Astrocyte of the hippocampus (primary cell): Measurements from ENCODE around the gene CMSS1.

Experiments used
- DNase-seq: peaks from one replicate; pipeline ENCODE4 v3.0.0; 2011; ENCODE audit warnings: low read depth, low spot score

CMSS1 gene

DNA sequence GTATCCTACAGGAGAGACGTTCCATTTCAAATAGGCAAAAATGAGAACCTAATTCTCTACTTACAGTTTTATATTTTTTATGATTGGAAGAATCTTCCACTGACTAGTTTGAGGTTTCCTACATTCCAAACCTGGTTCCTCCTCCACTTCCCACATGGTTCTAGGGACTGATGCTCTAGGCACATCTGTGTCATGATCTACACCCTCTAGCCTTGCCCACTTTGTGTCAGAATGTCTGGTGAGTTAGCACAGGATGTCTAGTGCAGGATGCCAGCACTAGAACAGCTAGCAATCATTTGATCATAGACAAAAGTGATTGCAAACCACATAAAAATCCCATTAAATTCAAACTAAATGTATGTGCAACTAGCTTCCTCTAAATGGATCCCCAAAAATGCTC is 323.3 kb downstream of the CMSS1 start:
- no peak for DNase-seq

DNA sequence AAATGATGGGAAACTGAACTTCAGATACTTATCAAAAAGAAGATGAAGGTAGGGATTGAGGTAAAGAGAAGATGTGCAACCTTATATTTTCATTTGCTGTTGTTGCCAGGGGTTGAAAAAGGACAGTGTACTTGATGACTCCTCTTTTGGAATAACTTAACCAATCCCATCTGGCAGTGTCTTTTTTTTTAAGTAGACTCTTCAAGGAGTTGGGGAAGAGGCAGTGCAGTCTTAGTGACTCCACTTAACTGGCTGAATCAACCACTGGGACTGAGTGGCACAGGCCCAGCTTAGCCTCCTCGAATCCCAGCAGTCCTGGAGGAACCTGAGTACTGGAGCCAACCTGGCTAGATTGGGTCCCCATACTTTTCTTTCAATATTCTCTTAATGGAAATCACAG is 323.9 kb downstream of the CMSS1 start:
- DNase-seq = no peak

DNA sequence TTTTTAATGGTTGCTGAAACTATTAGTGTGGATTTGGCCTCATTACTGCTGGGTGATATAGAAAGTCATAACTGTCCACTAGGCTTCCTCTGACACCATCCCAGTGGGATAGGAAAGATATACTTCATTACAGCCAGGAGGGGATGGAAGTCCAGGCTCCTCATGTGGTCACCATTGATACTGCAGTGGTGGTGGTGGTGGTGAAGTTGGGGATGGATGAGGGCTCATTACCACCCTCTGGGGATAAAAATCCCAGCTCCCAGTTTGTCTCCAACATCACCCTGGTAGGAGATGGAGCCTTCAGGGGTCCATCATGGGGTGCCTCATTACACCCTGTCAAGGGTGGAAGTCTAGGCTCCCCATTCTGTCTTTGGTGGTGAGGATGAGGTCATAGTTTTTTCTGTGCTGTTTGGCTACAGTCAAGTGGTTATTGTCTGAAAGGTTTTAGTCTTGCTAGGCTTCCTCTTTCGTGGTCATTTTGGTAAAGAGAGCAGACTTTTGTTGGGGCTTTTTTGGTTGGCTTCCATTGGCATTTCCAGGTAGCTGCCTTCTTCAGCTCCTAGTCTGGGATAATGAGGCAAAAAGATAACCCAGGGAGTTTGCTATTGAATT is 326.7 kb downstream of the CMSS1 start:
- DNase-seq = no peak

DNA sequence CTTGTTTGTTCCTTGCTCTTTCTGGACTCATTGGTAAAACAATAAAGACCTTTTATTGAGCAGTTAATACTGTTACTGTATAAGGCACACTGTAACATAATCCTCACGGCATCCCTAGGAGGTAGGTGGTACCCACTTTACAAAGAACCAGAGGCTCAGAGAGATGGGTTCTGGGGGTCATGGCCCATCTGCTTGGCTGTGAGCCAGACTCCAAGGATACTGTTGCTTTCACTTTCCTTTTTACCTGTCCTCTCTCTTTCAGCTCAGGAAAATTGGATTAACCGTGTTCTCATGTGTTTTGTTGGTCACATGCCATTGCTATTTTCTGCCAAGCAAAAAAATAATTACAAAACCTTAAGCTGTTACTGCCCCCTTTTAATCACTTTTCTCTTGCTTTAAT is 331.5 kb downstream of the CMSS1 start:
- DNase-seq = no peak

DNA sequence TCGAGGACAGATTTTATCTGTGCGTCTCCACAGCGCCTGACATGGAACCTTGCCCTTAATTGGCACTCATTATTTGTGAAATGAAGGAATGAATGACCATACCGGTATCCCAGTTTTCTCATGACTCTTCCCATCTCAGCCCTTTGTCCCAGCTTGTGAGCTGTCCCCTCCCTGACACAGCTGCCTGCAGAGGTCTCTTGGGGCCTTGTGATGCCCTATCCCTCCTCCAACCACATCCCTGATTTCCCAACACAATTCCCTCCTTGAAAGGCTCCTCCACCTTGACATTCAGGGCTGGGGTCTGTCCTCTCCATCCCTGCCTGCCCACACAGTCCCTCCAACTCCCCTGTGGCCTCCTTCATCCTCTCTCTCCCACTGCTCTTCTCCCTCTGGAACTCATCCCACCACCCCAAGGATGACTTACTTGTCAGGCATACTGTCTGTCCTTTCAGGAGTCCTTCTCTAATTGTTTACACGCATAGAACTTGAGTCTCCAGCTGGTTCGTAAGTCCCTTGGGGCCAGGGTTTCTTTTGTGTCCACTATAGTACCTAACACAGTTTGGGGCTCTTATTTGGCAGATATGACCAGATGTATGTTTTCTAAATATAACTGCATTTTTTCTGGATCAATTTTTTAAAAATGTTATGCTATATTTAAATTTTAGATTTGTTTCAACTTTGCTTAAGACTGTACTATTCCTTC is 332.2 kb downstream of the CMSS1 start:
- no peak for DNase-seq

DNA sequence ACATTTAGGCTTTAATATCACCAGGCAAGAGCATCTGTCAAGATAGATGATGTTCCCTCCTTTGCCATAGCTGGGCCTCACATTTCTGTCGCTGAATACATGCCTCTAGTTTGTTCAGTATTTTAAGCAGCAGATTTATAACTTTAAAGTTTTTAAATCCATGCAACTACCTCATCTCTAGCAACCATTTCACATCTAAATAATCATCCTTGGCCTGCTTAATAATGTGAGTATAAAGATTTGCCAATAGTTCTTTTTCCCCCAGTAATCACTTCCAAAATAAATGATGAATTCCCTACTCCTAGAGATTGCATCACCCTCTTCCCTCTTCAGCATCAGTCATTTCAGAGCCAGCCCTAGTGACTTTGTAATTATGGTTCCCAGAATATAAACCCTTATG is 332.8 kb downstream of the CMSS1 start:
- no peak for DNase-seq

DNA sequence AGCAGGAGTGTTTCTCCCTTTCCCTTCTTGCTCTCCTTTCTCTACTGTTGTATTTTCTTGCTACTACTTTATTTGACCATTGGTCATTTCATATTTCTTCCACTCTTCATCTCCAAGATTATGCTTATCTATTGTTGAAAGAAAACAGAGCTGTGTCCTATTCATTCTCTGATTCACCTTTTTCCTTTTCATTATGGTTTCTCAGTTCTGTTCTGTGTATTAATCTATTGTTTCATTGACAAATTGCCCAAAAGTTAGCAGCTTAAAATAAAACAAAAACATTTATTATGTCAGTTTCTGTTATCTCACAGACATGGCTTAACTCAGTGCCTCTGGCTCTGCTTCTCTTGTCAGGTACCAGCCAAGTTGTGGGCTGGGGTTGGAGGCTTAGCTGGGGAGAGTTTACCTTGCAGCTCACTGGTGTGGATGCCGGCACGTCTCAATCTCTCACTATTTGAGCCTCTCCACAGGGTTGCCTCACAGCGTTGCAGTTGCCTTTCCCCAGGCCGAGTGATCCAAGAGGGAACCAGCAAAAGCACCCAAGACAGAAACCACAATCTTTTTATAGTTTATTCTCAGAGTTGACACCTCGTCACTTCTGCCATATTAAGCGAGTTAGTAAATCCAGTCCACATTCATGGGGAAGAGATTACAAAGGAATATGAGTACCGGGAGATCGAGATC is 333.5 kb downstream of the CMSS1 start:
- no peak for DNase-seq

DNA sequence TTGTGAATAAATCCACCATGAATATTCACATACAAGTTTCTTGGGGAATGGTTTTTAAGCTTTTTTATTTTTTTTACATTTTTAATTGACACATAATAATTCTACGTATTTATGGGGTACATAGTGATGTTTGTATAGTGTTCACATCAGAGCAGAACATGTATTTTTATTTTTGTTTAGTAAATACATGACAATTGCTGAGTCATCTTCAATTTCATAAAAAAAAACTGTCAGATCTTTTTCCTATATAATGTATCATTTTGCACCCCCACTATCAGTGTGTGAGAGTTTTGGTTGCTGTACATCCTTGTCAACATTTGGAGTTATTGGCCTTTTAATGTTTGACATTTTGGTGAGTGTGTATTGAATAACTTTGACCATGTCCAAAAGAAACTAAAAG is 336.5 kb downstream of the CMSS1 start:
- DNase-seq = no peak

DNA sequence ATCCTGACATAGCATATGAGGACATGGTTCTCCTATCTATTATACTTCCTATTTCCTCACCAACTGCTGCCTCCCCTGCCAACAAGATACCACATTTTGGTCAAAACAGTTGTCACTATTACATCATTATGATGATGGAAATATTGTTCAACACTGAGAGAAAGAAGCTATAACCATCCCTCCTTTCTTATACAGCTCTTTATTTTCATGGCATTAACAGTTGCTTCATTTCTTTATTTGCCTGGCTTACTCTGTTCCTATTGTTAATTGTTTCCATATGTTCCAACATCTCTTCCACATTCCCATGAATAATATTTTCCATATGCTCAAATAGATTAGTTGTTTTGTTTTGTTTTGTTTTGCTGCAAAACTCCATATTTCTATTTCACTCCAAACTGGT is 337.5 kb downstream of the CMSS1 start:
- DNase-seq = no peak

DNA sequence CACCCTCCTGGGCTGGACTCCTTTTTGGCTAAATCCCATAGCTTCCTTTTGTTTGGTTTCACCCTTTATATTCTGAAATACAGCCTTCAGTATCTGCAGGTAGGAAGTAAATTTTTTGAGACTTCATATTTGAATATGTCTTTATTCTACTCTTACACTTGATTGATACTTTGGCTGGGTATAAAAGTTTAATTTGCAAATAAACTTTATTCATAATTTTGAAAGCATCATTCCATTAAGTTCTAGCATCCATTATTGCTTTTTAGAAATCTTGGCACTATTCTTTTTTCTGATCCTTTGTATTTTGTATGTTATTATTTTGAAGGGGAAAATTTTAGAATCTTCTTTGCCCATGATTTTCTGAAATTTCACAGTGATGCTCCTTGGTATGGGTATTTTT is 337.9 kb downstream of the CMSS1 start:
- no peak for DNase-seq

DNA sequence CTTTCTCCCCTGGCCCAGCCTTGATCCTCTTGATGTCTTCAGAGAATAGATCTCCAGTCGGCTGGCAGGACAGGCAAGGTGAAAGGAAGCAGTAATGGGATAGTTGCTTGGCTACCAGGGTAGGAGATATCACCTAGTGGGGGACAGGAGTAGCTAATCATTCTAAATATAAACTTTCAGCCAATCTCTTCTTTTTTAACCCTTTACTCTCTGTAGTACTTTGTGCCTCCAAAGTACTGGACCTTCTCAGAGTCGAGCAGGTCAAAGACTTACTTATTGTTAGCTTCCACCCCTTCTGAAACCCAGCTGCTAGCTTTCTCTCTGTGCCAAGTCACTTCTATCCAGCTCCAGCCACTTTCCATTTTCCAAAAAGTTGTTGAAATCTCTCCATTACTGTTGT is 340.0 kb downstream of the CMSS1 start:
- no peak for DNase-seq

DNA sequence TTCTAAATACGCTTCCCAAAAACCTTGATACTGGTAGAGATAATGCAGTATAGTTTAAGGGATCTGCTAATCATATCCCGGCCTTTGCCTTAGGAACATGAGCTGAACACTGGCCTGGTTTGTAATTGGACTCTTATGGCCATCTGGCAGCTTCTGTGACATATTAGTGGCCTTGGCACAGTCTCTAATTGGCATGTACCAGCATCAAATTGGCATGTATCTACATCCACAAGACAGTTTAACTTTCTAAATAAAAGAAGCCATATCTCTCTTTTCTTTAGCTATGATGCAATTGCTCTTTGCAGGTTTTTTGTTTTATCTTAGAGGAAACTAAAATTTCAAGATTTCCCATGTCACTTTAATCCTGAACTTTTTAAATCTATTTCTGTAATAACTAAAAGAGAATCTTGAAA is 341.3 kb downstream of the CMSS1 start:
- DNase-seq = no peak

DNA sequence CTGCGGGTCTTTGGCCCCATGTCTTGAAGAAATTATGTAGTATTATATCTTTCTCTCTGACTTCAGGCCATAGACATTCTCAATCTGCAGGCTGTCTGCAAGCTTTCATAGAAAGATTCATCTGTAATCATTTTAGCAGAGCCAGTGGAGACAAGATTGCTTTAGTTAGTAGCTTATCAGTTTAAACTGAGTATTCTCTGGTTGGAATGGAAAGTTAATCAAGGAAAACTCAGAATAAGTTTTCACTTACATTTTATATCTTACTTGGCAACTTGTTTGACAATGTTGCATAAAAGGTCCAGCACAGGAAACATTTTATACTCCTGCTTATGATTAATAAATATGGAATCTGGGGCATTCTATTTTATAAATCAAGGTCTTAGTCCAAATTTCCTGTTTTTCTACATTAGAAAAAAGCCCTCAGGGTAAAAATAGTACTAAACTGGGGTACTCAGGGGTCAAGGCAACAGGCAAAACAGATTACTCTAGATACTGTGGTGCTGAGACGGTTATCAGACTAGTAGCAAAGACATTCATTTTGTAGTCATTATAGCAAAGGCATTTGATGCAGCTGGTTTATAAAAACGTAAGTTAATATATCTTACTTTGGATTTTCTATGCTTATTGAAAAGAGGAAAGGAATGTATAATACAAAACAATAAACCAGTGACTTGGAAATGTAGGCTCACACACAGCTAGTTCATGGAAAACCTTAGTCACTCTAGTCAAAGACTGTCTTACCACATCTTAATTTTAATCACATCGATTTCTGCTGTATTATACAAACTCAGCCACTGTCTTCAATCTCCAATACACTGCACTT is 341.9 kb downstream of the CMSS1 start:
- peak; percentile 15 for DNase-seq

DNA sequence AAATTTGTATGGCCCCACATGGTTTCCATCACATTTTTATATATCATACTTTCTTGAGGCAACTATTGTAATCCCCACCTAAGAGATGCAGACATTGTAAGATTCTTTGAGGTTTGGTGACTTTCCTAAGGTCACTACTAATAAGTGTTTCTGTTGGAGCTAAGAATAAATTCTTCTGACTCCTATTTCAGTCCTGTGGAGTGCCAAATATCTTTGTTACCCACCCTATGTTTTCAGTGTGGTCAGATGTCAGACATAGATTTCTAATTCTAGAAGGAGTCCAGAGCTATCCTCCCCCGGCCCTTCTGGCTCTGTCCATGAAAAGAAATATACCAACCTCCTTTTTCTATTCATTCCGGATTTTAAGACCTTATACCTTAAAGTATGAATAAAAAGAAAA is 342.9 kb downstream of the CMSS1 start:
- no peak for DNase-seq

DNA sequence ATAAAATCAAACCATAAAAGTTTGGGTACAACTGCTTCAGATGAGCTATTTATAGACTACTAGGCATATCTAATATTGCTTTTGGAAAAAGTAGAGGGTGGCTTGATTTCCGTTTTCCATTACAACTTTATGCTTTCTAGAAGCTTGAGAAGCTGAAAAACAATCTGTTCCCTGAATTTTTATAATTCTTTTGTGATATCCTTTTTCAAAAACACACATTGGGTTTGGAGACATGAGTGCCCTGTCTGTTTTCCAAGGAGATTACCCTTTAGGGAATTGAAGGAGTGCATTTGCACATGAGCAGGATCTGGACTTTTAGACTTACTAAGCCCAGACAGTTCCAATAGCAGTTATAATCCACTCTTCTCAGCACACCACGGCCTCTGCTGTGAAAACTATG is 346.1 kb downstream of the CMSS1 start:
- no peak for DNase-seq

DNA sequence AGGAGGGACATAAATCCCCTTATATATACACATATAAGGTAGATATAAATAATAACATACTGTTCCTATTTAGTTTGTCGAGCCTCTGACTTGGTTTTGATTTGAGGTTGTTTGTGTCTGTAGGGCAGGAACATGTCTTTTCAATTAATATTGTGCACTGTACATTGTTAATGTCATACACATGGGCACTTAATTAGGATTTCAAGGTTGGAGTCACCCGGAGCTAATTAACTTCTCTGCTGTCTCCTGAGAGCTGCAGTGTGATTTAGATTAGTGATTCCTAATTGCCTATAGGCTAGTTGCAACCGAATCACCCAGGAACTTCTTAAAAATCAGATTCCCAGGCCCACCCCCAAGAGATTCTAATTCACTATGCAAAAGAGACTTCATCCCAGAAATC is 347.1 kb downstream of the CMSS1 start:
- no peak for DNase-seq

DNA sequence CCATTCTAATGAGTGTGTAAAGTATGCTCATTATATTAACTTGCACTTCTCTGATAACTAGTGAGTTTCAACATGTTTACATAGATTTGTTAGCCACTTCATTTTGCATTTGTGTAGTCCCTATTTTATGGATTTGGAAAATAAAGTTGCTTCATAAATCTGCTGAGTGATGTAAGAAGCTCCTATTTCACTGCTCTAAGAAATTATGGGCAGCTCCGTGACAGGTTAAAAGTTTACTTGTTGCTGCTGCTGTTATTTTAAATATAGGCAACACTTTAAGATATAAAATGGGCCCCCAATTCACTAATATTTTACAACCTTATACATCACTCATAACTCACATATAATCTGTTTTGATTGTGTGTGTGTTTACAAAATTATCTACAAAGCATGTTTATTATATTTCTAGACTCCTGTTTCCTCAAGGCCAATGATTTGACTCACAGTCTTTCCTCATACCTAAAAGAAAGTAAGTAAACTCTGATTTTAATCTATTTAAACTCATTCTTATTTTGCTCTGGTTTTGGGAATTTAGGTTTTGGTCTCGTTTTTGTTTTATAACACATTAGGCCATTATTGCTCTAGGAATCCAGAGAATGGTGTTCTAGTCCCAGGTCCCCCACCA is 348.4 kb downstream of the CMSS1 start:
- no peak for DNase-seq

DNA sequence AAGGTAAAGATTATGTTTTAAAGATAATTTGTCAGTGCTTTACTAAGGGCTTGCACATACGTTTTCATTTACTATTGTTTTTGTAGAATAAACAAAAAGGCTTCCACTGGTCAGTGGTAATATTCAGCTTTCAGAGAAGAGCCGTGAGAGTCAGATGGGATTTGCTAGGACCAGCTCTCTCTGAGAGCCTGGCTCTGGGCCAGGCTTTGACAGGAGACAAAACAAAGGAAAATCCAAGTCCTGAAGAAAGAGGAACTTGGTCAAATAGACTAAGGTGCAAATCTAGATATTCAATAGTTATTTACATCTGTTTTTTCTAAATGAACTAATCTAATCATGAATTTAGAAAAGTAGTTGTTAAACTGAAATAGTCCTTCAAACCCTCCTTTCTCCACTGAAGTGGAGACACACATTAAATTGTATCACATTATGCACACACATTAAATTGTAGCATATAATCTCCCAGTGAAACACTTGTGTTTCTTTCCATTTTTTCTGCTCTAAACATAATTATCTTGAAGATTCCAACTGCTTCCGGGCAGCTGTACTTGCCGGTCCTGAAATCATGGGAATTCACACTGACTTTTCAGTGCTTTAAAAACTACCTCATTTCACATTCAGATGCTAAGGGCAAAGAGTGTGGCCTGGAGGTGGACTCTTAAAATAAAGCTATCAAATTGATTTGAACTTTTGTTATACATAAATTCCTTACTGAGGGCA is 351.7 kb downstream of the CMSS1 start:
- peak; percentile 70 for DNase-seq

DNA sequence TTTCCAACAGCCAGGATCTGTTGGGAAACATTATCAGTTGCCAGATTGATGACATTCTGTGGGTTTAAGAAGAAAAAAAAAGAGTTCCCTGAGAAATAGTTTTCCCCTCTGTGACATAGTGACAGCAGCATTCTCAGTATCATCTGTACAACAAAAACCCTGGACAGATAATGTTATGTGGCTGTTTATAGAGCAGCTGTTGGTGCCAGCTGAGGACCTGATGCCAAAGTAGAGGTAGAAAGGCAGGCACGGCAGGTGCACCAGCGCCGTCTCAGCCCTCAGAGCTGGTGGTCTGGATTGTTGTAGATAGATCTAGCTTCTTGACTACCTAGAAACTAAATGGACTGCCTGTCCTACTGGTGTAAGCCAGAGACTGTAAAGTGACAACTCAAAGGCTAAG is 352.8 kb downstream of the CMSS1 start:
- DNase-seq = no peak

DNA sequence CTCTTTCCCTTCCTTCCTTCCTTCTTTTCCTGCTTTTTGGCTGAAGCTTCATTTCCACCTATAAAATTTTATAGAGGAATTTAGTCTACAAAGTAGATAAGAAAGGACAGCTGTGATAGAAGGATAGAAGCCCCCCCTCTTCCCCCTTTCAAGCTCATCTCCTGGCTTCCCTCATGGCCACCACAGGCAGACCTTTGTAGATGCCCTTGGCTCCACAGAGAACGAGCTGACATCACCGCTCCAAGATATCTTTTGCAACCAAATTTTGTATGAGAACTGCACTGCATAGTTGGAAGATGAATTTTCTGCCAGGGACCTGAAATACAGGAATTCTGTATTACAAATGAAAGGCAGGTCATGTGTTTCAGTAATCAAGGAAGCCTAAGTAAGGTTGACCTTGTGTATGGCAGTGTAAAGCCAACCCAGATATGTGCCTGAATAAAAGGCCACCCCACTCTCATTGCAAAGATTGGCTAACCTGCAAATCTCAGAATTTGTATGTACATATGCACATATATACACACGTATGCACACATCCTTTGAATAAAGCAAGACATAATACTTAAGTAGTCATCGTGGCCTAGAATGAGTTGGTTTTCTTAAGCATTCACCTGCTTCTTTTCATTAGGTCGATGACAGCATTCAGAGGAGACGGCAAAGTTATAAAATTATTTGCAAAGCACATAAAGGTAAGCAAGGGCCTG is 353.7 kb downstream of the CMSS1 start:
- DNase-seq = no peak

DNA sequence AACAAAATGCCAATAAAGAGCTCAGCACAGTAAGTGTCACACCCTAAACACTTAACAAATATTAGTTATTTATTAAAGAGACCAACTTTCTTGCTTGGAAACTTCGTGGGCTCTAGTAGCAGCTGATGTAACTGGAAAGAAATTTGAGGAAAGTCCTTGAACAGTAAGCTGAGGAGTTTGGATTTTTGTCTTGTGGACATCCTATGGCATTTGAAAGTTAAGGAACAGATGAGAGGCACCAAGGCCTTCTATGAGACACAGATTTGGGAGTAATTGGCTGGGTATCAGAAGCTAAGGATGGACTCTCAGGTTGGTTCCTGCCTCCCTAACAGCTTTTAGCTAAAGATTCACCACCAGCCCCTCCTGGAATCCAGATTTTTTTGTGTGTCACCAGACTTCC is 356.3 kb downstream of the CMSS1 start:
- no peak for DNase-seq
